KOPT-K1 (cell line): ENCODE measurements around the gene FARSA.

Source experiments
- H3K27ac ChIP-seq: fragments of 200-600 bp; sonication (generic); 2 replicates; pipeline ENCODE4 v1.5.1; 2016; ENCODE audit warnings: antibody characterized with exemption, mild to moderate bottlenecking, low read depth, low read length; ENCODE audit not compliant: poor library complexity, severe bottlenecking
- H3K36me3 ChIP-seq: fragments of 200-600 bp; sonication (generic); 2 replicates; pipeline ENCODE4 v1.5.1; 2017; ENCODE audit warnings: antibody characterized with exemption, mild to moderate bottlenecking, low read length, moderate library complexity; ENCODE audit not compliant: insufficient read depth
- H3K9me3 ChIP-seq: fragments of 200-600 bp; sonication (generic); 2 replicates; pipeline ENCODE4 v1.5.1; 2017; ENCODE audit warnings: antibody characterized with exemption, low read length, mild to moderate bottlenecking; ENCODE audit not compliant: insufficient read depth, poor library complexity, severe bottlenecking

Gene FARSA

GRCh38 chr19:12880551-12881171, 52.9 kb downstream of the FARSA start:
- Histone ChIP-seq H3K9me3 (peaks cover 21% of the 10 kb centered on the region), H3K36me3 (peaks cover 15% of the 10 kb centered on the region; the same call in 1 of the 2 replicates), H3K27ac (peak overlapping the region; percentile 53)

- H3K36me3 ChIP-seq, result peaks cover 21% of the 10 kb centered on the region; the same call in 1 of the 2 replicates
- H3K27ac ChIP-seq, result no peak overlapping the region
- H3K9me3 ChIP-seq, result peaks cover 8% of the 10 kb centered on the region
Observed at GRCh38 chr19:12875086-12875485, 58.4 kb downstream of the FARSA start.

- Histone ChIP-seq H3K36me3 (peaks cover 21% of the 10 kb centered on the region; the same call in 1 of the 2 replicates), H3K9me3 (peaks cover 8% of the 10 kb centered on the region), H3K27ac (no peak overlapping the region)
Observed at GRCh38 chr19:12873891-12874745, 59.4 kb downstream of the FARSA start.

GRCh38 chr19:12872941-12873890, 60.3 kb downstream of the FARSA start:
- Histone ChIP-seq H3K36me3 (peaks cover 15% of the 10 kb centered on the region; the same call in 1 of the 2 replicates), H3K9me3 (peaks cover 8% of the 10 kb centered on the region), H3K27ac (no peak overlapping the region)
